ENCODE data around the gene FUT3. TPM values are rescaled to one million over a fixed set of nuclear protein-coding genes. Genes with fewer than 3 reads are reported as not detected.

The FUT3 gene
- total RNA-seq, 1 experiment from 2014 or later: not detected

DNA sequence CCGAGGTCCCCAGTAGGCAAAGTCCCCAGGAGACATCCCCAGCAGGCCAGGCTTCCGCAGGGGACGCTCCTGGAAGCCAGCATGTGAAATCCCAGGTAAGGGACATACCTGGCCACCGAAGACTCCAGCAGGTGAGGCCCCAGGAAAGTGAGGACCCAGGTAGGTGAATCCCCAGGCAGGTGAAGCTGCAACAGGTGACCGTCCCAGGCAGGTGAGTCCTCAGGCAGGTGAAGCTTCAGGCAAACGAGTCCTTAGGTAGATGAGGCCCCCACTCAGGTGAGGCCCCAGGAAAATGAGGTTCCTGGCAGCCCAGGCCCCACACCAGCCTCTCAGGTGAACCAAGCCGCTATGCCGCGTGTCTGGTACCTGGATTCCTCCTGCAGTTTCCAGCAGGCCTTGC is 20.1 kb downstream of the FUT3 start:
- no CpG with 5 or more reads among the region's 9 CpGs for WGBS (ENCODE audit: extremely low coverage, insufficient read length, low lambda C conversion rate)
- H3K4me3 Mint-ChIP-seq: no peak overlapping the region
- no peak overlapping the region for H3K4me2 ChIP-seq (ENCODE audit: insufficient read depth, insufficient read length, low read length)
- H3K4me1 ChIP-seq (ENCODE audit: insufficient read depth, low read length): no peaks in the 10 kb centered on the region
- no peaks in the 10 kb centered on the region for H3K9me3 ChIP-seq (ENCODE audit: control insufficient read depth, low read depth, low read length)
- H3K27ac ChIP-seq (ENCODE audit: insufficient read length, low read depth, low read length): no peak overlapping the region
- H2BK120ac ChIP-seq (ENCODE audit: low read depth, low read length, poor library complexity, severe bottlenecking): no peak overlapping the region
- no peak overlapping the region for H3K27ac Mint-ChIP-seq
- H3K4me1 Mint-ChIP-seq: peaks cover 2 to 15% of the 10 kb centered on the region in 2 experiments; a peak in 2 of 4 replicates
- H2AK5ac ChIP-seq (ENCODE audit: insufficient read length, low read length): no peak overlapping the region
- H4K8ac ChIP-seq (replicated peaks; ENCODE audit: insufficient read length, low read depth, low read length): no peak overlapping the region
- no peaks in the 10 kb centered on the region for H3K79me1 ChIP-seq (ENCODE audit: insufficient read depth, low read depth, low read length, poor library complexity, severe bottlenecking)
- no peak overlapping the region for H3K9ac ChIP-seq (ENCODE audit: extremely low read depth, insufficient read length, low read length)
- H2BK20ac ChIP-seq (ENCODE audit: low read depth, low read length, poor library complexity, severe bottlenecking): no peak overlapping the region
- H3K79me2 ChIP-seq (ENCODE audit: insufficient read depth, low read length): no peaks in the 10 kb centered on the region
- no peak overlapping the region for H2BK15ac ChIP-seq (ENCODE audit: low read depth, low read length)
- H3K4ac ChIP-seq (ENCODE audit: low read depth, low read length): no peak overlapping the region
- H3K56ac ChIP-seq (ENCODE audit: insufficient read length, low read depth, low read length): no peak overlapping the region
- H3K9me3 Mint-ChIP-seq: no peaks in the 10 kb centered on the region; a peak in 2 of 5 replicates
- no peak overlapping the region for H2AFZ ChIP-seq (ENCODE audit: low read length)
- no peak overlapping the region for H2BK12ac ChIP-seq (ENCODE audit: insufficient read length, low read depth, low read length)
- no peaks in the 10 kb centered on the region for H3K36me3 Mint-ChIP-seq (ENCODE audit: insufficient read depth in 1 of 3, low read depth in 3 of 3)
- peaks cover 43% of the 10 kb centered on the region for H3K27me3 Mint-ChIP-seq (ENCODE audit: low read depth)
- TF ChIP-seq CTCF (conservative IDR thresholded peaks at IDR 0.05): no peak
- H4K5ac ChIP-seq (ENCODE audit: insufficient read length, low read depth, low read length): no peak overlapping the region
- H3K27me3 ChIP-seq (ENCODE audit: insufficient read depth, low read length): no peaks in the 10 kb centered on the region
- H3K18ac ChIP-seq (ENCODE audit: insufficient read length, low read depth, low read length): no peak overlapping the region
- H3K14ac ChIP-seq (ENCODE audit: insufficient read depth, low read length): no peak overlapping the region
- H2BK5ac ChIP-seq (ENCODE audit: insufficient read length, low read length): no peak overlapping the region
- DNase-seq: no peak
- peaks cover 12% of the 10 kb centered on the region for H3K23me2 ChIP-seq (ENCODE audit: insufficient read length, low read depth, low read length, poor library complexity, severe bottlenecking)
- no peak overlapping the region for H3T11ph ChIP-seq (ENCODE audit: low read length)
- no peaks in the 10 kb centered on the region for H4K20me1 ChIP-seq (ENCODE audit: control insufficient read depth, insufficient read depth, insufficient read length)
- no peak overlapping the region for H4K91ac ChIP-seq (ENCODE audit: insufficient read length, low read depth, low read length)
- H3K23ac ChIP-seq (ENCODE audit: insufficient read length, low read depth, low read length): no peak overlapping the region

Measured in H9 (cell line).